ENCODE measurements around the gene ROBO2. TPM values are rescaled to one million over a fixed set of nuclear protein-coding genes. Genes with fewer than 3 reads are reported as not detected.
A peak's percentile ranks its signal among the peaks of the same experiment; 100 is the strongest.

The ROBO2 gene
- total RNA-seq, 6 donors from 2014 or later: 12.0 to 29.1 (median 14.0) TPM

DNA sequence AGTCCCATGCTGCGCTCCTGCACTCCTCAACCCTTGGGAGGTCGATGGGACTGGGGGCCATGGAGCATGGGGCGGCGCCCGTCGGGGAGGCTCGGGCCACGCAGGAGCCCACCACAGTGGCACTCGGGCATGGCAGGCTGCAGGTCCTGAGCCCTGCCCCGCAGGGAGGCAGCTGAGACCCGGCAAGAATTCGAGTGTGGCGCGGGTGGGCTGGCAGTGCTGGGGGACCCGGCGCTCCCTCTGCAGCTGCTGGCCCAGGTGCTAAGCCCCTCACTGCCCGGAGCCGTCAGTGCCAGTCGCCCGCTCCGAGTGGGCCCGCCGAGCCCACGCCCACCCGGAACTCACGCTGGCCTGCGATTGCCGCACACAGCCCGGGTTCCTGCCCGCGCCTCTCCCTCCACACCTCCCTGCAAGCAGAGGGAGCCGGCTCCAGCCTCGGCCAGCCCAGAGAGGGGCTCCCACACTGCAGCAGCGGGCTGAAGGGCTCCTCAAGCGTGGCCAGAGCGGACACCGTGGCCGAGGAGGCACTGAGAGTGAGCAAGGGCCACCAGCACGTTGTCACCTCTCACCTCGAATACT lies 200.3 kb downstream of the ROBO2 start:
- H3K9me3 ChIP-seq: no peaks in the 10 kb centered on the region
- no peaks in the 10 kb centered on the region for H3K27me3 ChIP-seq
- H3K4me1 ChIP-seq: no peaks in the 10 kb centered on the region
- peak in 1 of 2 donors; percentile 75 for DNase-seq
- no peak overlapping the region for H3K27ac ChIP-seq
- ATAC-seq (ENCODE audit: low FRiP score in 2 of 2): peak in 1 of 2 donors; percentile 17
- TF ChIP-seq, protein P1, sequence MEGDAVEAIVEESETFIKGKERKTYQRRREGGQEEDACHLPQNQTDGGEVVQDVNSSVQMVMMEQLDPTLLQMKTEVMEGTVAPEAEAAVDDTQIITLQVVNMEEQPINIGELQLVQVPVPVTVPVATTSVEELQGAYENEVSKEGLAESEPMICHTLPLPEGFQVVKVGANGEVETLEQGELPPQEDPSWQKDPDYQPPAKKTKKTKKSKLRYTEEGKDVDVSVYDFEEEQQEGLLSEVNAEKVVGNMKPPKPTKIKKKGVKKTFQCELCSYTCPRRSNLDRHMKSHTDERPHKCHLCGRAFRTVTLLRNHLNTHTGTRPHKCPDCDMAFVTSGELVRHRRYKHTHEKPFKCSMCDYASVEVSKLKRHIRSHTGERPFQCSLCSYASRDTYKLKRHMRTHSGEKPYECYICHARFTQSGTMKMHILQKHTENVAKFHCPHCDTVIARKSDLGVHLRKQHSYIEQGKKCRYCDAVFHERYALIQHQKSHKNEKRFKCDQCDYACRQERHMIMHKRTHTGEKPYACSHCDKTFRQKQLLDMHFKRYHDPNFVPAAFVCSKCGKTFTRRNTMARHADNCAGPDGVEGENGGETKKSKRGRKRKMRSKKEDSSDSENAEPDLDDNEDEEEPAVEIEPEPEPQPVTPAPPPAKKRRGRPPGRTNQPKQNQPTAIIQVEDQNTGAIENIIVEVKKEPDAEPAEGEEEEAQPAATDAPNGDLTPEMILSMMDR (IDR thresholded peaks at IDR 0.05): no peak
- TF ChIP-seq EP300 (IDR thresholded peaks at IDR 0.05) (no peak), POLR2AphosphoS5 (IDR thresholded peaks at IDR 0.05) (no peak), POLR2A (IDR thresholded peaks at IDR 0.05) (no peak)
- WGBS, 2 donors: 93 to 98% methylated on average over 21 to 30 of the region's 40 CpGs
- no peaks in the 10 kb centered on the region for H3K36me3 ChIP-seq
- no peak overlapping the region for H3K4me3 ChIP-seq

DNA sequence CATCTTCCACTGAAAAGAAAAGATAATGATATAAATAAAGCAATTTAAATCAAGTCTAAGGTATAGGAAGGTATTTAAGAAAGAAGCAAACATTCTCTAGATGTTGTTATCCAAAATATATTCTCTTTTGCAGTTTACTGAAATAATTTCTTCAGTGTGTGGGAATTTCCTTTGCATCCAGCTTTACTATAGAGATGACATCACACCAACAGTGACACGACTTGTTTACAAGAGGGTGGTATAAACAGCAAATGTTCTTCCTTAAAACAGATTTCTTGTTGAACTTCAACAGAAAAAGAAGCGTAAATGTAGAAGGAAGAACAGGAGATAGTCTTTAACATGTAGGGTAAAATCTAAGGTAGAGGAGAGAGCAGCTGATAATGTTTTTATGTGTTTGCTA lies 202.5 kb downstream of the ROBO2 start:
- Histone ChIP-seq H3K36me3 (no peaks in the 10 kb centered on the region), H3K9me3 (no peaks in the 10 kb centered on the region), H3K27ac (no peak overlapping the region), H3K4me3 (no peak overlapping the region), H3K27me3 (no peaks in the 10 kb centered on the region), H3K4me1 (no peaks in the 10 kb centered on the region)
- WGBS, 2 donors: 47 to 55% methylated on average over 2 of the region's 2 CpGs
- DNase-seq: no peak
- ATAC-seq (ENCODE audit: low FRiP score in 2 of 2): no peak
- no peak for TF ChIP-seq POLR2A (IDR thresholded peaks at IDR 0.05)
- TF ChIP-seq, protein P1 (IDR thresholded peaks at IDR 0.05): no peak

DNA sequence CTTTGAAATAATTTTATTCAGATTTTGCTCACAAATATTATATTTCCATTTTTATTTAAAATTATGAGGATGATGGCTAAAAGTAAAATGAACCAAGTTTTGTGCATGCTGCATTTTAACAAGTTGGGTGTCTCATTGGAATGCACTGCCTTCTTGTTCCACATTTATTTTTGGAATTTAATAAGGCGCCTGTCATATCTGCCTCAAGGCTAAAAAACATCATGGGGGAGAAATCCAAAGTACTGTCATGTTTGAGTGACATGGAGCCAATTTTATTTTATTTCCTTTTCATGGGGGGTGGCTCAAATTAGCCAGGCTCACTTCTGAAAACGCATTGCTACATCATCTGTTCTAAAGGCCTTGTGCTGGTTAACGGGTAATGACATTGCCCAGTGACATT lies 205.1 kb downstream of the ROBO2 start:
- ATAC-seq (ENCODE audit: low FRiP score in 2 of 2): no peak
- H3K27me3 ChIP-seq: no peaks in the 10 kb centered on the region
- WGBS, 2 donors: 92 to 98% methylated on average over 3 of the region's 3 CpGs

DNA sequence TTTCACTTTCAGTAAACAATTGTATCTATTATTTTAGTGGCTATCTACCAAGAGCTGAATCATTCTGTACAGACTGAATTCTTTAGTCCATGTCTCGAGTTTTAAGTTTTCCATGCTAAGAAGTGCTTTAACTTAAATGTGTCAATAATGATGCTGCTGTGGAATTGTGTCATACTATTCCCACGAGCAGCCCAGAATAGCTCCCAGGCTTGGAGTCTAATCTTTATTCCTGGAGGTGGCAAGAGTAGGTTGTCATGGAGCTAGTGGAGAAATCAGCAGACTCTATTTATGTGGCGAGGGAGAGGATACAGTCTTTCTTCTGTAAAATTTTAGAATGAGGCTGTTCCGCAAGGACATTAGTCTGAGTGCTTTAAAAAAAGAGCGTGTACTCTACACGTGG lies 207.2 kb downstream of the ROBO2 start:
- DNase-seq (no peak), ATAC-seq (ENCODE audit: low FRiP score in 2 of 2) (no peak)
- Histone ChIP-seq H3K36me3 (no peaks in the 10 kb centered on the region), H3K27ac (no peak overlapping the region), H3K27me3 (no peaks in the 10 kb centered on the region), H3K9me3 (no peaks in the 10 kb centered on the region), H3K4me1 (no peaks in the 10 kb centered on the region), H3K4me3 (no peak overlapping the region)
- TF ChIP-seq, protein P1 (IDR thresholded peaks at IDR 0.05): no peak
- TF ChIP-seq EP300 (IDR thresholded peaks at IDR 0.05) (no peak), POLR2AphosphoS5 (IDR thresholded peaks at IDR 0.05) (no peak), POLR2A (IDR thresholded peaks at IDR 0.05) (no peak)
- 71 to 78% methylated on average over 6 of the region's 6 CpGs for WGBS, 2 donors

More for the DNA sequence above, 205.1 kb downstream of the ROBO2 start:
- Histone ChIP-seq H3K27ac (no peak overlapping the region), H3K9me3 (no peaks in the 10 kb centered on the region), H3K36me3 (no peaks in the 10 kb centered on the region), H3K4me1 (no peaks in the 10 kb centered on the region), H3K4me3 (no peak overlapping the region)
- no peak for DNase-seq
- no peak for TF ChIP-seq EP300 (IDR thresholded peaks at IDR 0.05)
- TF ChIP-seq POLR2AphosphoS5 (IDR thresholded peaks at IDR 0.05): no peak
- TF ChIP-seq, protein P1 (IDR thresholded peaks at IDR 0.05): no peak
- TF ChIP-seq POLR2A (IDR thresholded peaks at IDR 0.05): no peak

DNA sequence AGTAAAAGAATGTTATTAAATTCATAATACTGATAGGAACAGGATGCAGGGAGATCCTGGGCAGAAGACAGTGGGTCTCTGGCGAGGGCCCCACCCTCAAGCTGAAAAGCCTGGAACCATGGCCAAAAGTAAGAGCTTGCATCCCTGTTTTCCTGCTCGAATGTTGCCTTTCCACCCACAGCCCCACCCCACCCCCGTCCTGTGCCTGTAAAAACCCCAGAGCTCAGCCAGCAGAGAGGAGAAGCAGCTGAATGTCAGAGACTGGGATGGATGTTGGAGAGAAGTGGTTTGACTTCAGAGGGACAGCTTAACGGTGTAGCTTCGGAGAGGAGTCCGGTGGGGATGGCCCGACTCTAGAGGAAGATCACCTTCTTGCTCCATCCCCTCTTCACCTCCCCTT lies 207.9 kb downstream of the ROBO2 start:
- ATAC-seq (ENCODE audit: low FRiP score in 2 of 2) (no peak), DNase-seq (no peak)
- WGBS, 2 donors: 81 to 83% methylated on average over 7 of the region's 7 CpGs
- no peaks in the 10 kb centered on the region for H3K36me3 ChIP-seq
- no peaks in the 10 kb centered on the region for H3K4me1 ChIP-seq
- H3K27ac ChIP-seq: no peak overlapping the region
- H3K9me3 ChIP-seq: no peaks in the 10 kb centered on the region
- no peaks in the 10 kb centered on the region for H3K27me3 ChIP-seq
- TF ChIP-seq POLR2AphosphoS5 (IDR thresholded peaks at IDR 0.05): no peak
- TF ChIP-seq EP300 (IDR thresholded peaks at IDR 0.05): no peak
- TF ChIP-seq POLR2A (IDR thresholded peaks at IDR 0.05): no peak
- TF ChIP-seq, protein P1 (IDR thresholded peaks at IDR 0.05): no peak
- H3K4me3 ChIP-seq: no peak overlapping the region
